GM18873 (cell line): Measurements from ENCODE around the gene KIRREL3.

Experiments used
- ATAC-seq: cut with Tn5 transposase; IDR thresholded peaks from one replicate; pipeline ENCODE4 v1.9.1; 2021; ENCODE audit warnings: mild to moderate bottlenecking, moderate library complexity, moderate number of reproducible peaks; ENCODE audit not compliant: unreplicated experiment, low FRiP score

The KIRREL3 gene

DNA sequence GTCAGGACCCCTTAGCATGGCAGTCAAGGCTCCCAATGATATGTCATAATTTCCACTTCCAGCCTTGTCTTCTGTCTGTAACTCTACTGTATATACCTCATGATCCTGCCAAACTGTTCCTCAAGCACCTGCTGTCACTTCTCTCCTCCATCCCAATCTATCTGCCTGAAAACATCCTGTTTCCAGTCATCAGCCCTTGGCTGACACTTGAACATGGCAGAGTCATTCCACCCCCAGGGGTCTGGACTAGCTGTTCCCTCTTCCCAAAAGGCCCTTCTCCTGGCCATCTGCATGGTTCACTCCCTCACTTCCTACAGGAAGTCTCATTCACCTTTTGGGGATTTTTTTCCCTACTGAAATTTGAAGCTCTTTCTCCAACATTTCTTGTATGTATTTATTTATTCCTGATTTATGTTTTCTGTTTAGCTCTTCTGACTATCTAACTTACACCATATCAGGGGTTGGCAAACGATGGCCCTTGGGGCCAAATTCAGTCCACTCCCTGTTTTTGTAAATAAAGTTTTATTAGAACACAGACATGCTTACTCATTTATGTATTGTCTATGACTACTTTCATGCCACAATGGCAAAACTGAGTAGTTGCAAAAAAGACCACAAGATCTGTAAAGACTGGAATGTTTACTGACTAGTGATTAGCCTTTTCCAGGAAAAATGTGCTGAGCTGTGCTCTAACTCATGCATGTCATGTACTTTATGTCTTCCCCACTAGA, 278.4 kb downstream of the KIRREL3 start:
- no peak for ATAC-seq

DNA sequence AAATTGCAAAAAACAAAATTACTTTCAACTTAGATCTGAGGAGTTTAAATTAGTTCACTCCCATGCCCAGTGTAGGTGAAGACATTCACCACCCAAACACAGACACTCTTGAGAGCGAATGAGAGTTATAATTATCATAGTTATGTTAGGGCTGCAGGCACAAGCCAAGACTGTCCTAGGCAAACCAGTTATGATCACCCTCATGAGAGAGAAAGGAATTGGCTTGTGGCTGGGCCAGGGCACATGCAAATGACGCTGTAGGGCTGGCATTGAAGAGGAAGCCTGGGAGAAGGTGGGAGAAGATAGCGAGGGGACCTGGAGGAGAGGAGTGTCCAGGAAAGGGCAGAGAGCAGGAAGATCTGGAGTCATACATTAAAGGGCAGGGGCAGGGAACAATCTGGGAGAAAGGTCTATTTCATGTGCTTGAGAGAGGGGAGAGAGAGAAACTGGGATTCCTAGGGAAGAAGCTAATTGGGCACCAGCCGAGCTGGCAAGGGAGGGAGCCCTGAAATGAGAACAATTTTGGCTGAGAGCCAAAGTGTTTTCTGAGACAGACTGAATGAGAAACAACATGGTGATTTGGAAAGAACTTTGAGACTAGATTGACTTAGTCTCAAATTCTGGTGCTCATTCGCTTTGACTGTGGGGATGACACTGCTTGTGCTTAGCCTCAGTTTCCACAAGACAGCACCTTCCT, 279.9 kb downstream of the KIRREL3 start:
- no peak for ATAC-seq

DNA sequence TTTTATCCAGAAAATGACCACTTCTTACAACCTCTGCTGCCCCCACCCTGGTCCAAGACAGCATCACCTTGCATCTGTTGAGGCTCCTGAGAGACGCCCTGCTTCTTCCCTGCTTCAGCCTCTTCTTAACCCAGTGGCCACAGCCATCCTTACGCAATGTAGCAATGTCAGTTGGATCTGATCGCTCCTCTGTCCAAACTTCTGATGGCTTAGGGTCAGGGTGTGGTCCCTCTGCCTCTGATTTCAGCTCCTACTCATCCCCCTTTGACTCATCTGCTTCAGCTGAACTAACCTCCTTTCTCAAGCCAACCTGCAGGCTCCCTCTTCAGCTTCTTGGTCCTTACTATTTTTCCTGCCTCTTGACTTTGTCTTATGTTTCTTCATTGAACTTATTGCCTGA, 280.8 kb downstream of the KIRREL3 start:
- ATAC-seq, result no peak

DNA sequence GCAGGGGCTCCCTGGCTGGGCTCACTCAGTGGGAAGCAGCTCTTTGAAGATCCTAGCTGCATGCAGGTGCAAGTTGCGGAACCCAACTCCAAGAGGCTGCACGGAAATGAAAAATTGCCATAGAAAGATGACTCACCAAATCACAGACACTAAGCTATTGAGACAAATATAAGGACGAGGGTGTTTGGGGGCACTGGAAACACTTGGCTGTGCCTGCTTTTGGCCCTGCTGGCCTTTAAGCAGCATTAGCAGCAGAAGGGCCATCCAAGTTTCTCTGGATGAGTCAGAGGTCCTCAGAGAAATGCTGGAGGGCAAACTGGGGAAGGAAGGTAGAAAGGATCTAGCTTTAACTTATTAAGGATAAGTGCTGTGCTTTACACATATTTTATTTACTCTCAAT, 282.3 kb downstream of the KIRREL3 start:
- no peak for ATAC-seq

DNA sequence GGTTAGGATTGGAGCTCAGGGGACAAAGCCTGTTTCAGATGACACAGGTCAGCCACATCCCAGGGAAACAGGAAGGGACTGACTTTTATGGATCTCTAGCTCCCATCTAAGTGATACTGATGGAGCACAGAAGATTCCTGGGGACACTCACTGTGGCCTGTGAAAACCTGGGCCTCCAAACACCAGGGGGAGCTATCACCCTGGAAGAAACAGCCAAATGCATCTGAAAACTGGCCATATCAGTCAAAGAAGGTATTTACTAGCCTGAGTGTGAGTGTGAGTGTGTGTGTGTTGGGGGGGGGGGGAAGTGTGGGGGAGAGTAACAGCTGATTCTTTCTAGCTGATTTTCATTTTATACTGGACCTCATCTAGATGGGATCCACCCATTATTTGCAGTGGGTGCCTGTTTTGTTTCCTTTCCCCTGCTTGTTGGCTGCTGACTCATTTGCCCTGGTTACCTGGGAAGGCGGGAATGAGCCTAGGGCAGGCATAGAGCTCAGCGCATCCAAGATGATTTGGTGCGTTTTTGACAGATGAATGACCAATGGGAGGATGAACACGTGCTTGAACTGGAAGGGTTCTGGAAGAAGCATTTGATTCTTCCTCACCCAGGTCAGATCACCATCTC, 284.0 kb downstream of the KIRREL3 start:
- ATAC-seq, result no peak

DNA sequence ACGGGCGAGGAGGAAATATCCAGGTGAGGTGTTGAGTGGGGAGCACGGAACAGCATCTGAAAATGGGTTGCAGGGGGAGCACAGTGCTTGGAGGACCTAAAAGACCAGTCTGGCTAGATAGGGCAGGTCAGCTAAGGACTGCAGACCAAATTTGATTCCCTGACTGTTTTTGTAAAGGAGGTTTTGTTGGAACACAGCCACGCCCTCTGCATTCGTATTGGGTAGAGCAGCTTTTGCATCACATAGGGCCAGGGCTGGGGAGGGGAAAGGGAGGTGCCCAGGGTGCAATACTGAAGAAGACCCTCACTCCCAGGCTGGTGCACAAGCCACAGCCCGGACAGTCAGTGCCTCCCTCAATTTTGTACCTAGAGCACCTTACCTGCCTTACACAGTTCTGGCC, 286.8 kb downstream of the KIRREL3 start:
- ATAC-seq, result no peak

DNA sequence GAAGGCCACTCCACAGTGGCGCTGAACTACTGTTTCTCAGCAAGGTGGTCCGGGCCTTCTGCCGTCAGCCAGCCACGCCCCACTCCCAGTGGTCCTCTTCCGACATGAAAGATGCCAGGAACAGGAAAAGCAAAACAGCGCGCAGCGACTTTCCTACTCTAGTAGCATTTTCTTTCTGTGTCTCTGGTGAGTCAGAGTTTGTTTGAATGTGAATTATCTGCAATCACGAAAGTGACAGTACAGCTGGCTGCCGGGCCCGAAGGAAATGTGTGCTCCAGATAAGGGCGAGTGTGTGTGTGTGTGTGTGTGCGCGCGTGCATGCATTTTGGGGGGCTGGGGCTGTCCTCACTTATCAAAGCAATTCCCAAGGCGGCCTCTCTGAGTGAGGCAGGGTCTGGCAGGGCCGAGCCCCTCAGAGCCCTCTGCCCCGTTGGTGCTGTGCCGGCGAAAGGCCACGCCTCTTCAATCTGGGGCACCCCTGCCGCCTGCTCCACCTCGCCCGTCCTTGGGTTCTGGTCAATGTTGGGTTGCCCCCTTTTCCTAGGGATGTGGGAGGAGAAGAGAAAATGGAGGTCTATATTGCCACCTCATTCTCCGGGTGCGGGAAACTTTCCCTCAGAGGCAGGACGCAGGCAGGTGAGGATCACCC, 288.5 kb downstream of the KIRREL3 start:
- ATAC-seq, result no peak

DNA sequence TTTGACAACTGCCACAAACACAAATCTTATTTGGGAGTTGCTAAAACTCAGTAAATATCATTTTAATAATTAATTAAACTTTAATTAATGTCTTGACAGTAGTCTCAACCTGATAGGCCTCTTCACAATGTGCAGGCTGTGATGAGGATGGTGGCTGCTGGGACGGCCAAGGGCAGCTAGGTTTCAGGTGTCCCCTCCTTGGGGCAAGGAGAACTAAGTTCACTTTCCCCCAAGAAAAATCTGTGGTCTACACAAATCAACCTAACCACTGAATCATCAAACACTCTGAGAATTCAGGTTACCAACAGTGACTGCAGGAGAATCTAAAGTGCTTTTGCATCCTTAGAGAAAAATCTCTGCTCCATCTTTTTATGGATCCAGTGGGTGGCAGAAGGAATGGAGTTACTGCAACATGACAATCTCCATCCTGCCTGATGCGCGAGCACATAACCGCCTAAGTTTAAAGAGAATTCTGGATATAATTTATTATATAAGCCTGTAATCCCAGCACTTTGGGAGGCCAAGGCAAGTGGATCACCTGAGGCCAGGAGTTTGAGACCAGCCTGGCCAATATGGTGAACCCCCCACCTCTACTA, 289.7 kb downstream of the KIRREL3 start:
- no peak for ATAC-seq

DNA sequence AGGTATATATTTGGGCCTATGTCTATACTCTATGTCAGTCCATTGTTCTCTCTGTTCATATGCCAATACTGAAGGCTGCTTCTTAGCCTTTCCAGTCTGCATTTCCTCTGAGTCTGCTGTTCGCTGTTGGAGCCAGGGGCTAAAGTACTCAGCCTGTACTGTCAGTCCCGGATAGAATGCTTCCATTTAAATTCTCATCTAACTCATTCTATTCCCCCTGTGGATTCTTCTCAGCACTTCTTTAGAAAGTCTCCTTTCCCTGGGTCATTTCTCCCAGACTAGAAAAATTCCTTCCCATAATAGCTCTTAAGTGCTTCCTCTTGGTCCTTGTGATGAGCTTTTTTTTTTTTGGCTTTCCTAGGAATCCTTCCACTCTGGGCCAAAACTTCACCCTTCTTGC, 293.1 kb downstream of the KIRREL3 start:
- ATAC-seq, result no peak

DNA sequence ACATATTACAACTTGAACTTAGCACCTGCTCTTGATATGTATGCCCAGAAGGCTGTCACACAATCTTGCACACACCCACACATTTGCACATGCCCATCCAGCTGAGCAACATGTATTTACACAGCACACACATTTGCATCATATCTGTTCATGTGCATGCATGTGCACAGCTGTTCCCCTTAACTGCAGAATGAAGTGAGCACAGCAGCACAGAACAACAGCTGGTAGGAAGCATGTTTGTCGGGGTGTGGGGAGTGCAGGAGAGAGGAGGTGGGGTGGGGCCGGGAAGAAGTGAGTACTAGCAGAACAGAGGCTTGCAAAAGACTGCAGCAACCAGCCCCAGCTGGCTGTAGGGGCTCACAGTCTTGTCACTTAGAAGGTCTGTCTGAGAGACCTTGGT, 296.5 kb downstream of the KIRREL3 start:
- no peak for ATAC-seq

DNA sequence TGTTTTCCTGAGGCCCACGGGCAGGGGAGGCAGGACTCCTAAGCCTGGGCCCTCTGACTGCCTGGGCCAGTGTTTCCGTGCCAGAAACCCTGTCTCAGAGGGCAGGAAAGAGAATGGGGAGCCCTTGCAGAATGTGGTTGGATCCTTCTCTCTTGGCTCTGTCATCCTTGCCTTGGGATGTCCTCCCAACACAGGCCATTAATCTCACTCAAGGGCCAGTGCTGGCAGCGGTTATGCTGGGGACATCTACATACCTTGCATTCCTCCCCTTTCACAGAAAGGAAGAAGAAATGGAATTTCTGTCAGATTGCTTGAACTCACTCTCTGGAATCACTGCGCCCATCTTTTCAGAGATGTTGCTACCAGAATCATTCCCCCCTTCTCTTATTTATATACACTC, 296.9 kb downstream of the KIRREL3 start:
- no peak for ATAC-seq

DNA sequence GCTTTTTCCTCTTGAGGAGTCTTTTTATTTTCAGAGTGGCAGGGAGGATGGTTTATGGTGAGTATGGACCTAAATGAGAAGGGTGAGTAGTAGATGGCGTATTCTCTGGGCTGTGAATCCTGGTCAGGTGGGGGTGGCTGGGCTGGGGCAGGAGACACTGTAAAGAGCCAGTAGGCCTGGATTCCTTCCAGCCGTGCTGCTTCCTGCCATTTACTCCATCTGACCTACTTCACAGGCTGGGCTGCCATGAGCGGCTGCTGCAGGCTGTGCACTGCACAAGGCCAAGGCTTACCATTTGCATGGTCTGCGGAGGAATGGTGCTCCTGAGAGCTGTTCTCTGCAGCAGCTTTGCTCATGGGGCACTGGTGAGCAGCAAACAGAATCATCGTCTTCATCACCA, 297.6 kb downstream of the KIRREL3 start:
- no peak for ATAC-seq

DNA sequence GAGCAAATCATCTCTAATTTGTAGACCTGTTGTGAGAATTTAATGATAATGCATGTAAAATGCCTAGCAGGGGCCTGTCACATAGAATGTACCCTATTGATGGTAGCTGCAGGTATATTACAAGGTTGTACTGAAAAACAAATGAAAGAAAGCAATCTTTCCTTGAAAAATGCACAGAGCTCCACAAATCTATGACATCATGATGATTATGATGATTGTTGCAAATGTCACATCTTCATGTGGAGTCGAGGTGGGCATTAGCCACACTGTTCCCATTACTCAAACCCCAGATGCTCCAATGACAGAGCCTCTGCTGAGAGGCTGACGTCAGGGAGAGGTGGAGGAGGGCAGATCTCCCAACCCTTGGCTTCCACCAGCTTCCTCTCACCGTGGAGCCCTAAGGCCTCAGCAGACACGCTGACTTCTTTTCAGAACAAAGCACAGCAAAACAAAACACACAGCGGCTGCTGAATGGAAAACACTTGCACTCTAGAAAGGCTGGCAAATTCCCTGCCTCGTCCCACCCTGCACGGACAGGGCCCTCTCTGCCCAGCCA, 298.3 kb downstream of the KIRREL3 start:
- no peak for ATAC-seq

DNA sequence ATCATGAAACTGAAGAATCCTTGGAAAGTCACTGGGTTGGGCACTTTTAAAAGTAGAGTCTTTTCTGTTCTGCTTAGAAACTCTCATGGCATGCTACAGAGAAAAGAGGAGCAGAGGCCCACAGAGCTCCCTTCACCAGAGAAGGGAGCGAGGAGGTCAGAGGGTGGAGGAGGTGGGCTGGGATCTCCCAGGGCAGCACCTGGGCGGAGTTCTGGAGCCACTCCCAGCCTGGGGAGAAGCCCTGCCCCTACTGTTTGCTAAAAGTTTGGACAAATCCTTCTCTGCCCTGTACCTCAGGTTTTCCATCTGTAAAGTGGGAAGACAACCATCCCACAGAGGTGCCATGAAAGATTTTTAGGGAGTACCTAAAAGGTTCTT, 299.1 kb downstream of the KIRREL3 start:
- ATAC-seq, result no peak

DNA sequence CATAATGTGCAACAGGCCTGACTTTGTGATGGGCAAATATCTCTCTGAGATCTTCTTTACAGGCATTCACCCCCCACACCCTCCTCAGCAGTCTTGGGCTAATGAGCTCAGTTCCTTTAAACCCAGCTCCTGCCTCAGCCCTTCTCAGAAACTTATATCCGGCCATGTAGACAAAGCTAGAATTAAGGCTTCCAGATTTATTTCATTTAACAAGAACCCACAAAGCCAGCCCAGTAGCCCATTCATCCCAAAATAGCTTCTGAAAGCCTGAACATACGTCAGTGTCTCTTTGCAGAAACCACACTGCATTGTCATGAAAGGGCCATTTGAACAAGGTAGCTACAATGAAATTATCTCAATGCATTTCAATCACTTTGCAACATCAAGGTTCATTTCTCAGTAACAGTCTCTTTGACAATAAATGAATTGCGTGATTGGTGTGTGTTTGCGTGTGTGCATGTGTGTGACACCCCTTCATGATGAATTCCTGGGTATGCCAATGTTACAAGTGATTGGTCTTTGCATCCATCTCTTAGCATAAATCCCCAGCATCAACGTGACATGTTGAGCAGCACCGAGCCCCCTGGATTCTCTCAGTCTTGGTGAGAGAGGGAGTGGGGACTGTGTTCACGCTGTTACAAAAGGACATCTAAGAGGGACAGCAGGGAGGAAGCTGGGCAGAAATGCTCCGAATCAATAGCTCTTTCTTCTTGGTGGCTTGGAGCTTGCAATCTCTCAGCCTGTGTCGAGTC, 299.6 kb downstream of the KIRREL3 start:
- no peak for ATAC-seq

DNA sequence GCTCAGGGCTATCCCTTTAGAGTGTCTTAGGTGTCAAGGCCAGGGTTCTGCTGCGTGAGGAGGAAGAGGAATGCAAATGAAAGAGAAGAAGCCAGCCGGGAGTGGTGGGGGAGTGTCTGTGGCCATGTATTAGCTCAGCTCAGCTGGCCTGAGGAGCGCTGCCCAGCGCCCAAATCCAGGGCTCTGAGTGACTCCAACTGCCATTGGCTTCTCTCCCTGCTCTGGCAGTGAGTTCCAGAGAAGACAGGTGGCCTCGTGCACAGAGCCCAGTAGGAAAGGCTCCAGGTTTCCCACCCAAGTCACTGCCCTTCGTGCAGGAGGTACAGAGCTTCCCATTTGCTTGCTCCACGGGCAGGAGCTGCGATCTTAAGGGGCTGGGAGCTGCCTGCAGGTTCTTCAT, 302.0 kb downstream of the KIRREL3 start:
- ATAC-seq, result no peak

DNA sequence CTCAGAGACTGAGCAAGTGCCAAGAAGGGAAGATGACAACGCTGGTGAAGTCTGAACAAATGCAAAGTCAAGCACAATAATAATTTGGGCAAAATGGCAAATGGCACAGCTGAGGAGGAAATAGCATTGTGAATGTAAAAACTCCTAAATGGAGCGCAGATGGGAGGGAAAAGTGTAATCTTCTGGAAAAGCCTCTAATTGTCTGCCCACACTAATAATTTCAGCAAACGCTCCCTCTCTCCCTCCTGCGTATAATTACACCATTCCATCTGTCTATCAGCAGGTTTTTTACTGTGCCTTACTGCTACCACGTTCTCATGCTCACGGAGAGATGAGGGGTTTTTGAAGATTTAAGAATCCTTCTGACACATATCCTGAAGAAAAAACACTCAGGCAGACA, 302.6 kb downstream of the KIRREL3 start:
- no peak for ATAC-seq

DNA sequence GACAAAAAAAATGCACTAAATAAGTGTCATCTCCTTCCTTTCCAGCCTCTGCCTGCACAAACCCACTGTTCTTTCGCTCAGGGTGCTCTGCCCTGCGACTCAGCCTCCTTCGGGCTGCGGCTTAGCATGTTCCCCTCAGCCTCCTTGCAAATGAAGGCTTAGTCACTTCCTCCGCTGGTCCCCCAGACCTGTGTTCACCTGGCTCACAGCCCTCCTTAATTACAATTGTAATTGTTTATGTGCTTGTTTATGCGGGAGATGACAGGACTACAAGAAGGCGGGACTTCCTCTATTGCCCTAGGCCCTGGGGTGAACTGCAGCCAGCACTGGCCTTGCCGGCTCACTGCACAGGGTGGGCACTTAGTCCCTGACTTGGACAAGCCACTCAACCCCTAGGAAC, 303.6 kb downstream of the KIRREL3 start:
- no peak for ATAC-seq

DNA sequence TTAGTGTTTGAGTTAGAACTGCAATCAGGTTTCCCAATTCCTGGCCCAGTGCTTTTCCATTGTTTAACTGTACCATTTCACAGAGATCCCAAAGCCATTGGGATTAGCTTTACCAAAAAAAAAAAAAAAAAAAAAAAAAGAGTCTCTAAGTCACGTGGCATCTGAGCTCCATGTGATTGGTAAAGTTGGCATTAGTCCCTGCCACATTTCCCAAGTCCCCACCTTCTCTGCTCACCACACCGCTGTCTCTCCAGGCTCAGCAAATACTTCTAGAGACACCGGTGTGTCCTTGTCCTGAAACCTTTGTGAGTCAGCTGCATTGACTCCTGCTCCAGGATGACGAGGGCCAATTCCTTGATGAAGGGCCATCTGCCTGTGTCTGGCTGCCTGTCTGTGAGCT, 305.3 kb downstream of the KIRREL3 start:
- no peak for ATAC-seq

DNA sequence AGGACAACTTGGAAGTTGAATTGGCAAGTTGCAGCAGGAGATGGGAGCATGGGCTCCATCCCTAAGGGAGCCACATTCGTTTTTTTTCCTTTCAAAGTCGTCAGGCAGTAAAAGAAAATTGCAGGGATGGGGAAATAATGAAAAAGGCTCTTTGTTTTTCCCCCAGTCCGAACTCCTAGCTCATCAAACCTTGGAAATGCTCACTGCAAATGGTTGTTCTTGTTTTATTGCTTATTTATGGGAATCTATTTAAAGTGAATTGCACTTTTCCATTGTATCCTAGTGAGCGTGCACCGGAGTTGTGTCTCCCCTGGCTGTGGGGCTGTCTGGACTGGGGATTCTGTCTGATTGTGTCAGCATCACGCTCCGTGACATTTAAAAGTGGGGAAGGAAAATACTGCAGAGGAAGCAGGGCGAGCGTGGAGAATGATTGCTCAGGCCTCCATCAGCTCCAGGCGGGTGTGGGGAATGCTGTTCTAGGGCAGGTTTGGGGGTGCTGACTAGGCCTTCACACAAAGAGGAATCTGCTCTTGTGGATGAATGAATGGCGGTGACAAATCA, 306.4 kb downstream of the KIRREL3 start:
- no peak for ATAC-seq
